ENCODE results near the gene DBF4B. TPM values are rescaled to one million over a fixed set of nuclear protein-coding genes. Genes with fewer than 3 reads are reported as not detected.
"Not testable (repeated sequence)": the region's sequence is repeated elsewhere in the genome, so short reads cannot be mapped to it uniquely, and the experiment has no call there.

Gene DBF4B
- total RNA-seq, 1 experiment from 2014 or later = 26.1 TPM

DNA sequence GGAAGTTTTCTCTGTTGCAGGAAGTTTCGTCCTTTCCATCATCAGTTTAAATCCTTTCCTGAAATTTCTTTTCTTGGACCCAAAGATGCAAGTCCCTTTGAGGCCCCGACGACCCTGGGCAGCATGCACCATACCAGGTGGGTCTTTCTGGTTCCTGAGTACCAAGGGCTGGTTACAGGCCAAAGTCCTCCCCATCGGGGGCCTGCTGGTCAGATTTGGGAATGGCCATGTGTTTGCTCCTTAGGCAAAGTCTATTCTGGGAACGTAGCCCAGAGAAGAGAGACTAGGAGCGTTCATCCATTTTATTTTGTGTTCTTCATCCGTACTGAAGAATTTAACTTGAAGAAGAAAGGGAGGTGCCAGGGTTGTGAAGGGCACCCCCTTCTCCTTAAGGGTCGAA is 32.9 kb downstream of the DBF4B start:
- Histone ChIP-seq H3K27ac (ENCODE audit: low read depth, low read length) (no peak overlapping the region), H3K79me2 (ENCODE audit: insufficient read depth, low read length) (no peaks in the 10 kb centered on the region), H4K20me1 (ENCODE audit: insufficient read depth) (no peaks in the 10 kb centered on the region), H3K9me3 (ENCODE audit: control insufficient read depth in 1 of 2, insufficient read depth in 1 of 2, low read depth in 1 of 2, low read length in 2 of 2) (no peaks in the 10 kb centered on the region), H3K9me2 (ENCODE audit: insufficient read depth) (no peaks in the 10 kb centered on the region), H2AFZ (ENCODE audit: low read depth, low read length, poor library complexity, severe bottlenecking) (no peak overlapping the region), H3K4me3 (replicated peaks in 1 of 2; ENCODE audit: low read depth in 1 of 2, low read length in 2 of 2) (no peak overlapping the region), H3K4me2 (ENCODE audit: low read length) (no peak overlapping the region), H3K9ac (ENCODE audit: low read length) (no peak overlapping the region), H3K4me1 (ENCODE audit: control insufficient read depth in 1 of 2, insufficient read depth in 2 of 2, low read length in 2 of 2) (no peaks in the 10 kb centered on the region), H3K27me3 (ENCODE audit: insufficient read depth, low read length) (no peaks in the 10 kb centered on the region), H3K36me3 (ENCODE audit: control insufficient read depth in 1 of 2, insufficient read depth in 2 of 2, low read length in 2 of 2) (peaks cover 3 to 4% of the 10 kb centered on the region in 2 experiments; a peak in 3 of 4 replicates)
- BruUV-seq (replicated peaks) = no TSS peak
- ChIA-PET RAD21 (ENCODE audit: low non-redundant PET in 1 of 2, low total read pairs in 2 of 2, uncharacterized antibody in 2 of 2, unreplicated experiment in 2 of 2) (no interaction called here), CTCF (no interaction called here), POLR2A (no interaction called here)
- no peak for TF ChIP-seq EGR1 (IDR thresholded peaks at IDR 0.05; ENCODE audit: low read depth)
- TF ChIP-seq SIN3A (IDR thresholded peaks at IDR 0.05; ENCODE audit: low read depth) = no peak
- TF ChIP-seq POLR2AphosphoS5 (IDR thresholded peaks at IDR 0.05; ENCODE audit: low read depth, low read length) = no peak
- TF ChIP-seq ZNF274 (IDR thresholded peaks at IDR 0.05; ENCODE audit: low read depth, low read length) = no peak
- no peak for TF ChIP-seq RAD21 (IDR thresholded peaks at IDR 0.05; ENCODE audit: low read depth)
- DNase-seq (ENCODE audit: low read depth, low spot score) (no peak), ATAC-seq (no peak)
- intact Hi-C loops (cut with micrococcal nuclease) = no loop called here

DNA sequence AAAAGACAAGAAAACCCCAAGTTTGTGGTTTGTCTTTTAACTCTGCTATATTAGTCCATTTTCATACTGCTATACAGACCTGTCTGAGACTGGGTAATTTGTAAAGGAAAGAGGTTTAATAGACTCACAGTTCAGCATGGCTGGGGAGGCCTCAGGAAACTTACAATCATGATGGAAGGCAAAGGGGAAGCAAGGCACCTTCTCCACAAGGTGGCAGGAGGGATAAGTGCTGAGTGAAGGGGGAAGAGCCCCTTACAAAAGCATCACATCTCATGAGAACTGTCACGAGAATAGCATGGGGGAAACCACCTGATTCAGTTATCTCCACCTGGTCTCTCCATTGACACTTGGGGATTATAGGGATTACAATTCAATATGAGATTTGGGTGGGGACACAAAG is 36.8 kb downstream of the DBF4B start:
- no TSS peak for BruUV-seq (replicated peaks)
- intact Hi-C loops (cut with micrococcal nuclease) = no loop called here
- Histone ChIP-seq H3K9me2 (ENCODE audit: insufficient read depth) (no peaks in the 10 kb centered on the region), H3K4me2 (ENCODE audit: low read length) (no peak overlapping the region), H3K27ac (ENCODE audit: low read depth, low read length) (no peak overlapping the region), H3K4me3 (replicated peaks in 1 of 2; ENCODE audit: low read depth in 1 of 2, low read length in 2 of 2) (no peak overlapping the region), H3K27me3 (ENCODE audit: insufficient read depth, low read length) (no peaks in the 10 kb centered on the region), H3K4me1 (ENCODE audit: control insufficient read depth in 1 of 2, insufficient read depth in 2 of 2, low read length in 2 of 2) (no peaks in the 10 kb centered on the region), H3K79me2 (ENCODE audit: insufficient read depth, low read length) (no peaks in the 10 kb centered on the region), H2AFZ (ENCODE audit: low read depth, low read length, poor library complexity, severe bottlenecking) (no peak overlapping the region), H3K36me3 (ENCODE audit: control insufficient read depth in 1 of 2, insufficient read depth in 2 of 2, low read length in 2 of 2) (peaks cover 2 to 4% of the 10 kb centered on the region in 2 experiments; a peak in 3 of 4 replicates), H4K20me1 (ENCODE audit: insufficient read depth) (no peaks in the 10 kb centered on the region), H3K9me3 (ENCODE audit: control insufficient read depth in 1 of 2, insufficient read depth in 1 of 2, low read depth in 1 of 2, low read length in 2 of 2) (no peaks in the 10 kb centered on the region), H3K9ac (ENCODE audit: low read length) (no peak overlapping the region)
- RAD21 ChIA-PET (ENCODE audit: low non-redundant PET in 1 of 2, low total read pairs in 2 of 2, uncharacterized antibody in 2 of 2, unreplicated experiment in 2 of 2) = no interaction called here
- ATAC-seq (no peak), DNase-seq (ENCODE audit: low read depth, low spot score) (no peak)
- POLR2A ChIA-PET = no interaction called here
- CTCF ChIA-PET = no interaction called here
- TF ChIP-seq, protein P1, sequence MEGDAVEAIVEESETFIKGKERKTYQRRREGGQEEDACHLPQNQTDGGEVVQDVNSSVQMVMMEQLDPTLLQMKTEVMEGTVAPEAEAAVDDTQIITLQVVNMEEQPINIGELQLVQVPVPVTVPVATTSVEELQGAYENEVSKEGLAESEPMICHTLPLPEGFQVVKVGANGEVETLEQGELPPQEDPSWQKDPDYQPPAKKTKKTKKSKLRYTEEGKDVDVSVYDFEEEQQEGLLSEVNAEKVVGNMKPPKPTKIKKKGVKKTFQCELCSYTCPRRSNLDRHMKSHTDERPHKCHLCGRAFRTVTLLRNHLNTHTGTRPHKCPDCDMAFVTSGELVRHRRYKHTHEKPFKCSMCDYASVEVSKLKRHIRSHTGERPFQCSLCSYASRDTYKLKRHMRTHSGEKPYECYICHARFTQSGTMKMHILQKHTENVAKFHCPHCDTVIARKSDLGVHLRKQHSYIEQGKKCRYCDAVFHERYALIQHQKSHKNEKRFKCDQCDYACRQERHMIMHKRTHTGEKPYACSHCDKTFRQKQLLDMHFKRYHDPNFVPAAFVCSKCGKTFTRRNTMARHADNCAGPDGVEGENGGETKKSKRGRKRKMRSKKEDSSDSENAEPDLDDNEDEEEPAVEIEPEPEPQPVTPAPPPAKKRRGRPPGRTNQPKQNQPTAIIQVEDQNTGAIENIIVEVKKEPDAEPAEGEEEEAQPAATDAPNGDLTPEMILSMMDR (IDR thresholded peaks at IDR 0.05 in 2 of 3, conservative IDR thresholded peaks at IDR 0.05 in 1 of 3; ENCODE audit: borderline replicate concordance in 1 of 3, insufficient read depth in 1 of 3, low read depth in 2 of 3, low read length in 2 of 3) = peak in 2 of 3 experiments; percentile 7 to 12; a peak in 1 of 6 replicates
- TF ChIP-seq EZH2 (IDR thresholded peaks at IDR 0.05) = no peak
- no peak for TF ChIP-seq JUND (IDR thresholded peaks at IDR 0.05)
- no peak for TF ChIP-seq SRF (IDR thresholded peaks at IDR 0.05; ENCODE audit: low read depth)
- no peak for TF ChIP-seq POLR2A (IDR thresholded peaks at IDR 0.05; ENCODE audit: borderline replicate concordance, extremely low read depth, insufficient read depth, insufficient read length)
- TF ChIP-seq YY1 (IDR thresholded peaks at IDR 0.05; ENCODE audit: extremely low read depth, insufficient replicate concordance, low read depth, low read length) = no peak
- no peak for TF ChIP-seq EZH2phosphoT487 (IDR thresholded peaks at IDR 0.05; ENCODE audit: borderline replicate concordance)

DNA sequence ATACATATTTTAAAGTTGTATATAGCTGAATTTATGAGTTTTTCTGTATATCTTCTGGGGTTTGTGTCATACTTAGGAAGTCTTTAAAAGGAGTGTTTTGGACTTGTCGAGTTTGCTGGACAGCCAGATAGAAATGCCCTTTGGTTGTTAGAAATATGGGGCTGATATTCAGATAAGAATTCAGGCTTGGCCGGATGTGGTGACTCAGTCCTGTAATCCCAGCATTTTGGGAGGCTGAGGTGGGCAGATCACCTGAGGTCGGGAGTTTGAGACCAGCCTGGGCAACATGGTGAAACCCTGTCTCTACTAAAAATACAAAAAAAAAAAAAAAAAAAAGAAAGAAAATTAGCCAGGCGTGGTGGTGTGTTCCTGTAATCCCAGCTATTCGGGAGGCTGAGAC is 37.3 kb downstream of the DBF4B start:
- H3K27me3 ChIP-seq (ENCODE audit: insufficient read depth, low read length); H3K9ac ChIP-seq (ENCODE audit: low read length); H3K4me1 ChIP-seq (ENCODE audit: control insufficient read depth in 1 of 2, insufficient read depth in 2 of 2, low read length in 2 of 2); H4K20me1 ChIP-seq (ENCODE audit: insufficient read depth); RAD21 ChIA-PET (ENCODE audit: low non-redundant PET in 1 of 2, low total read pairs in 2 of 2, uncharacterized antibody in 2 of 2, unreplicated experiment in 2 of 2); DNase-seq (ENCODE audit: low read depth, low spot score); H3K9me2 ChIP-seq (ENCODE audit: insufficient read depth); intact Hi-C loops (cut with micrococcal nuclease); H3K36me3 ChIP-seq (ENCODE audit: control insufficient read depth in 1 of 2, insufficient read depth in 2 of 2, low read length in 2 of 2); H3K4me3 ChIP-seq (replicated peaks in 1 of 2; ENCODE audit: low read depth in 1 of 2, low read length in 2 of 2); BruUV-seq (replicated peaks); H3K9me3 ChIP-seq (ENCODE audit: control insufficient read depth in 1 of 2, insufficient read depth in 1 of 2, low read depth in 1 of 2, low read length in 2 of 2); CTCF ChIA-PET; H3K4me2 ChIP-seq (ENCODE audit: low read length); H3K27ac ChIP-seq (ENCODE audit: low read depth, low read length); ATAC-seq; POLR2A ChIA-PET; H3K79me2 ChIP-seq (ENCODE audit: insufficient read depth, low read length); H2AFZ ChIP-seq (ENCODE audit: low read depth, low read length, poor library complexity, severe bottlenecking): not testable (repeated sequence)
